Sigmoid colon (tissue), 4 donors: ENCODE measurements around the gene CD9.

Experiments
- POLR2A ChIP-seq, 2 donors: fragments of 450-650 bp; IDR thresholded peaks; one replicate each; pipeline ENCODE4 v1.6.1; 2016; ENCODE audit warnings: antibody characterized with exemption in 2 of 2, mild to moderate bottlenecking in 2 of 2, moderate library complexity in 2 of 2
- POLR2AphosphoS5 ChIP-seq, 4 donors: sonication (generic); formaldehyde crosslinking; IDR thresholded peaks; one replicate each; pipeline ENCODE4 v1.6.1; 2017; ENCODE audit warnings: antibody characterized with exemption in 4 of 4
- TF ChIP-seq, protein P1 (sequence below), 4 experiments: fragments of 450-650 bp in 3 of 4; fragments of 200-600 bp in 1 of 4; IDR thresholded peaks; one replicate each; pipeline ENCODE4 v1.5.1; 2016 to 2019; ENCODE audit warnings: antibody characterized with exemption in 4 of 4, mild to moderate bottlenecking in 3 of 4, moderate library complexity in 2 of 4

DNA sequence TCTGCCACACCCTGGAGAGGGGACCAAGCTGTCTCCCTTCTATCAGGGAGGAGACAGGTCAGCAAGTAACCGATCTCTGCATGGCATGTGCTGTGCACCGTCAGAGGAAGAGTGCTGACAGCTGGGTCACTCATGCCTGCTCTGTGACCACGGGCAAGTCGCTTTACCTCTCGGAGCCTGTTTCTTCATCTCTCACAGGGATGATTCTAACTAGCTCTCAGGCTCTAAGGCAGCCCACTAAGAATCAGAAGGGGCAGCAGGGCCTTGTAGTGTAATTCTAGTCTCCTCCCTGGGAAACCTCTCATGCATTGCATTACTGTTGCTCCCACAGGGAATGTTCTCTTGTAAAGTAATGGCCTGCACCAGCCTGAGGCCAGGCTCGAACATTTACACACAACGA is 11.9 kb downstream of the CD9 start:
- no peak for TF ChIP-seq POLR2AphosphoS5 (IDR thresholded peaks at IDR 0.05)
- TF ChIP-seq, protein P1, sequence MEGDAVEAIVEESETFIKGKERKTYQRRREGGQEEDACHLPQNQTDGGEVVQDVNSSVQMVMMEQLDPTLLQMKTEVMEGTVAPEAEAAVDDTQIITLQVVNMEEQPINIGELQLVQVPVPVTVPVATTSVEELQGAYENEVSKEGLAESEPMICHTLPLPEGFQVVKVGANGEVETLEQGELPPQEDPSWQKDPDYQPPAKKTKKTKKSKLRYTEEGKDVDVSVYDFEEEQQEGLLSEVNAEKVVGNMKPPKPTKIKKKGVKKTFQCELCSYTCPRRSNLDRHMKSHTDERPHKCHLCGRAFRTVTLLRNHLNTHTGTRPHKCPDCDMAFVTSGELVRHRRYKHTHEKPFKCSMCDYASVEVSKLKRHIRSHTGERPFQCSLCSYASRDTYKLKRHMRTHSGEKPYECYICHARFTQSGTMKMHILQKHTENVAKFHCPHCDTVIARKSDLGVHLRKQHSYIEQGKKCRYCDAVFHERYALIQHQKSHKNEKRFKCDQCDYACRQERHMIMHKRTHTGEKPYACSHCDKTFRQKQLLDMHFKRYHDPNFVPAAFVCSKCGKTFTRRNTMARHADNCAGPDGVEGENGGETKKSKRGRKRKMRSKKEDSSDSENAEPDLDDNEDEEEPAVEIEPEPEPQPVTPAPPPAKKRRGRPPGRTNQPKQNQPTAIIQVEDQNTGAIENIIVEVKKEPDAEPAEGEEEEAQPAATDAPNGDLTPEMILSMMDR (IDR thresholded peaks at IDR 0.05), result no peak
- no peak for TF ChIP-seq POLR2A (IDR thresholded peaks at IDR 0.05)
